H1 (cell line): Measurements from ENCODE around the gene ADNP2. TPM values are rescaled to one million over a fixed set of nuclear protein-coding genes. Genes with fewer than 3 reads are reported as not detected.

Experiments
- CTCF ChIA-PET: fragments of 300-600 bp; sonication (Branson Sonifier 250); formaldehyde crosslinking; loops from one replicate; lab custom pipeline; 2021; ENCODE audit not compliant: partially characterized antibody; lab: Charles Lee
- POLR2A ChIA-PET: fragments of 300-600 bp; sonication (Branson Sonifier 250); formaldehyde crosslinking; loops from one replicate; lab custom pipeline; 2021; ENCODE audit warnings: inconsistent platforms; ENCODE audit not compliant: partially characterized antibody; lab: Charles Lee
- DNase-seq, 2 experiments: peaks; one replicate each; pipeline versions ENCODE4 v3.0.0 to v3.0.0-alpha.2; 2010 to 2022; ENCODE audit warnings: low spot score in 2 of 2, low read depth in 1 of 2, mixed read lengths in 1 of 2
- FAIRE-seq: peaks from 2 replicates; lab custom pipeline; 2011; peaks lifted over from hg19 to GRCh38; lab: Jason Lieb, UNC
- H2AFZ ChIP-seq: 2 replicates; pipeline ENCODE4 v1.8.1; 2012; ENCODE audit warnings: low read length, inconsistent platforms
- H2AK5ac ChIP-seq: 2 replicates; pipeline ENCODE4 v1.6.1; 2013; ENCODE audit warnings: low read depth, low read length
- H2BK120ac ChIP-seq: replicated peaks from 2 replicates; pipeline ENCODE3; 2013; ENCODE audit warnings: low read depth, low read length, inconsistent platforms
- H2BK12ac ChIP-seq: 2 replicates; pipeline ENCODE4 v1.6.1; 2013; ENCODE audit warnings: low read depth, low read length
- H2BK15ac ChIP-seq: 2 replicates; pipeline ENCODE4 v1.6.1; 2013; ENCODE audit warnings: low read length
- H2BK20ac ChIP-seq: 2 replicates; pipeline ENCODE4 v1.6.1; 2013; ENCODE audit warnings: low read length
- H2BK5ac ChIP-seq: 2 replicates; pipeline ENCODE4 v1.6.1; 2013; ENCODE audit warnings: low read depth, low read length
- H3K14ac ChIP-seq: 2 replicates; pipeline ENCODE4 v1.6.1; 2013; ENCODE audit warnings: inconsistent platforms; ENCODE audit not compliant: insufficient read length
- H3K18ac ChIP-seq: 2 replicates; pipeline ENCODE4 v1.6.1; 2013; ENCODE audit warnings: low read length; ENCODE audit errors: extremely low read depth
- H3K23ac ChIP-seq: 2 replicates; pipeline ENCODE4 v1.6.1; 2013; ENCODE audit warnings: inconsistent platforms; ENCODE audit not compliant: insufficient read length
- H3K23me2 ChIP-seq: 2 replicates; pipeline ENCODE4 v1.6.1; 2013; ENCODE audit warnings: low read depth, low read length
- H3K27ac ChIP-seq: 2 replicates; pipeline ENCODE4 v1.6.1; 2011; ENCODE audit warnings: low read depth, low read length, inconsistent platforms
- H3K27me3 ChIP-seq, 4 experiments: replicated peaks in 1 of 4; 1 replicate in 1 of 4; 2 replicates in 3 of 4; pipeline versions ENCODE4 v1.6.1 to v1.8.1; 2011 to 2013; ENCODE audit warnings: low read length in 3 of 4, mild to moderate bottlenecking in 3 of 4, inconsistent platforms in 2 of 4, mixed read lengths in 2 of 4, moderate library complexity in 1 of 4; ENCODE audit not compliant: control insufficient read depth in 3 of 4, insufficient read depth in 3 of 4; ENCODE audit errors: extremely low read depth in 1 of 4
- H3K36me3 ChIP-seq, 4 experiments: 2 replicates each; pipeline versions ENCODE4 v1.6.1 to v1.8.1; 2011 to 2013; ENCODE audit warnings: mild to moderate bottlenecking in 4 of 4, low read length in 3 of 4, moderate library complexity in 2 of 4, control low read depth in 1 of 4, inconsistent platforms in 1 of 4; ENCODE audit not compliant: insufficient read depth in 4 of 4, control insufficient read depth in 2 of 4
- H3K4ac ChIP-seq: replicated peaks from 2 replicates; pipeline ENCODE3; 2013; ENCODE audit warnings: low read length, low read depth, mixed read lengths, inconsistent platforms; ENCODE audit not compliant: insufficient read length
- H3K4me1 ChIP-seq, 4 experiments: replicated peaks in 1 of 4; 1 replicate in 1 of 4; 2 replicates in 3 of 4; pipeline versions ENCODE4 v1.6.1 to v1.8.1; 2011 to 2013; ENCODE audit warnings: low read length in 3 of 4, inconsistent platforms in 2 of 4, mixed read lengths in 1 of 4; ENCODE audit not compliant: insufficient read depth in 4 of 4, control insufficient read depth in 3 of 4
- H3K4me2 ChIP-seq, 2 experiments: 2 replicates each; pipeline versions ENCODE4 v1.6.1 to v1.8.1; 2011 to 2013; ENCODE audit warnings: low read depth in 2 of 2, low read length in 2 of 2, control low read depth in 1 of 2, inconsistent platforms in 1 of 2, mild to moderate bottlenecking in 1 of 2; ENCODE audit not compliant: insufficient read depth in 1 of 2
- H3K4me3 ChIP-seq, 4 experiments: fragments of 200-600, 300-600 bp in 1 of 4; sonication (generic), shearing (Covaris generic), sonication (Bioruptor Twin) in 1 of 4; 2 replicates each; pipeline versions ENCODE4 v1.5.1 to v1.8.1; 2011 to 2016; ENCODE audit warnings: low read length in 4 of 4, low read depth in 3 of 4, control low read depth in 2 of 4, inconsistent platforms in 2 of 4, mild to moderate bottlenecking in 2 of 4, mixed read lengths in 1 of 4, moderate library complexity in 1 of 4; ENCODE audit not compliant: insufficient read depth in 2 of 4; ENCODE audit errors: extremely low read depth in 1 of 4
- H3K56ac ChIP-seq: replicated peaks from 2 replicates; pipeline ENCODE3; 2013; ENCODE audit warnings: low read depth, mild to moderate bottlenecking, mixed read lengths, low read length, inconsistent platforms; ENCODE audit not compliant: insufficient read length
- H3K79me1 ChIP-seq: 2 replicates; pipeline ENCODE4 v1.6.1; 2013; ENCODE audit warnings: low read depth, low read length, control low read depth
- H3K79me2 ChIP-seq, 2 experiments: 2 replicates each; pipeline versions ENCODE4 v1.6.1 to v1.8.1; 2012 to 2013; ENCODE audit warnings: low read length in 2 of 2, mild to moderate bottlenecking in 2 of 2, inconsistent platforms in 1 of 2; ENCODE audit not compliant: insufficient read depth in 2 of 2, control insufficient read depth in 1 of 2
- H3K9ac ChIP-seq, 4 experiments: replicated peaks in 1 of 4; 1 replicate in 1 of 4; 2 replicates in 3 of 4; pipeline versions ENCODE4 v1.6.1 to v1.8.1; 2011 to 2013; ENCODE audit warnings: low read depth in 3 of 4, low read length in 3 of 4, control low read depth in 2 of 4, mild to moderate bottlenecking in 2 of 4, moderate library complexity in 2 of 4, inconsistent platforms in 1 of 4; ENCODE audit errors: extremely low read depth in 1 of 4
- H3K9me3 ChIP-seq, 2 experiments: 2 replicates each; pipeline versions ENCODE4 v1.6.1 to v1.8.1; 2012 to 2013; ENCODE audit warnings: mild to moderate bottlenecking in 2 of 2, moderate library complexity in 2 of 2, control low read depth in 1 of 2, inconsistent platforms in 1 of 2, low read depth in 1 of 2, low read length in 1 of 2, mixed read lengths in 1 of 2; ENCODE audit not compliant: insufficient read depth in 2 of 2
- H4K20me1 ChIP-seq, 2 experiments: replicated peaks in 1 of 2; 2 replicates each; pipeline versions ENCODE3 to v1.8.1; 2011 to 2013; ENCODE audit warnings: inconsistent platforms in 2 of 2, low read length in 2 of 2, mild to moderate bottlenecking in 1 of 2; ENCODE audit not compliant: insufficient read depth in 2 of 2, control insufficient read depth in 1 of 2
- H4K5ac ChIP-seq: 2 replicates; pipeline ENCODE4 v1.6.1; 2013; ENCODE audit warnings: low read length, low read depth, mixed read lengths, inconsistent platforms; ENCODE audit not compliant: insufficient read length
- H4K8ac ChIP-seq: 2 replicates; pipeline ENCODE4 v1.8.0; 2013; ENCODE audit warnings: mild to moderate bottlenecking, moderate library complexity, low read length, inconsistent platforms; ENCODE audit not compliant: insufficient read depth; ENCODE audit errors: extremely low read depth
- H4K91ac ChIP-seq: replicated peaks from 2 replicates; pipeline ENCODE3; 2013; ENCODE audit warnings: low read length, mixed read lengths, inconsistent platforms; ENCODE audit not compliant: insufficient read length
- JUND ChIP-seq: IDR thresholded peaks from 2 replicates; pipeline ENCODE4 v1.6.1; 2011; ENCODE audit warnings: mild to moderate bottlenecking, improper control_type of control experiment, low read length
- NANOG ChIP-seq: IDR thresholded peaks from 2 replicates; pipeline ENCODE4 v1.6.1; 2011; ENCODE audit warnings: low read length, low read depth, mild to moderate bottlenecking, inconsistent platforms; ENCODE audit not compliant: insufficient read depth, poor library complexity, severe bottlenecking
- RAD21 ChIP-seq, 2 experiments: IDR thresholded peaks in 1 of 2; conservative IDR thresholded peaks in 1 of 2; 2 replicates each; pipeline ENCODE4 v1.6.1; 2011; ENCODE audit warnings: low read depth in 2 of 2, low read length in 2 of 2, improper control_type of control experiment in 1 of 2, inconsistent platforms in 1 of 2, mild to moderate bottlenecking in 1 of 2, moderate library complexity in 1 of 2
- RFX5 ChIP-seq: IDR thresholded peaks from 2 replicates; pipeline ENCODE4 v1.6.1; 2011; ENCODE audit warnings: low read depth, low read length, improper control_type of control experiment, borderline replicate concordance
- SP2 ChIP-seq: IDR thresholded peaks from 2 replicates; pipeline ENCODE4 v1.6.1; 2012; ENCODE audit warnings: mild to moderate bottlenecking, low read length, inconsistent platforms
- SUZ12 ChIP-seq: fragments of 200-600 bp; sonication (generic); IDR thresholded peaks from 2 replicates; pipeline ENCODE4 v1.6.1; 2012; ENCODE audit warnings: mild to moderate bottlenecking, inconsistent platforms, low read length, moderate library complexity, mixed read lengths
- TAF1 ChIP-seq: IDR thresholded peaks from 2 replicates; pipeline ENCODE4 v1.6.1; 2011; ENCODE audit warnings: mild to moderate bottlenecking, low read depth, low read length
- TBP ChIP-seq: IDR thresholded peaks from 2 replicates; pipeline ENCODE4 v1.6.1; 2011; ENCODE audit warnings: low read depth, low read length, improper control_type of control experiment
- WGBS, 2 experiments: shearing (Covaris generic) in 1 of 2; methylation state at CpG; one replicate each; pipeline versions ENCODE4 v1.1.6 to v1.1.7; 2013 to 2015; ENCODE audit warnings: low lambda C conversion rate in 2 of 2, mixed read lengths in 2 of 2, inconsistent platforms in 1 of 2, low coverage in 1 of 2, missing lambda C conversion rate in 1 of 2; ENCODE audit not compliant: insufficient replicate concordance in 2 of 2, insufficient coverage in 1 of 2, insufficient read length in 1 of 2; ENCODE audit errors: extremely low coverage in 1 of 2, missing lambda C conversion rate in 1 of 2; 5-methylcytosine and 5-hydroxymethylcytosine counted together
- polyA plus RNA-seq, 7 experiments: library from polyadenylated mRNA; depleted of rRNA in 3 of 7; stranded (reverse) in 5 of 7; unstranded in 2 of 7; fragments of >200 nt in 5 of 7; fragments of 200-250 nt in 2 of 7; gene quantifications; 1 replicate in 5 of 7; 2 replicates in 1 of 7; 4 replicates in 1 of 7; pipeline versions ENCODE4 v1.2.1 to v1.2.3, GENCODE V29; 2011 to 2013; ENCODE audit warnings: missing spikeins in 2 of 7, mixed read lengths in 2 of 7
- total RNA-seq: library from RNA; stranded (reverse); fragmentation: NEBNext Ultra II Directional; extraction: Animal tissue kit (Norgen Biotek cat#: 25700); gene quantifications from 2 replicates; pipeline ENCODE4 v1.2.1, GENCODE V29; 2021
- TF ChIP-seq, protein P1 (sequence below): IDR thresholded peaks from 2 replicates; pipeline ENCODE4 v1.6.1; 2011; ENCODE audit warnings: low read length, improper control_type of control experiment
- TF ChIP-seq, protein P2 (sequence below): IDR thresholded peaks from 2 replicates; pipeline ENCODE4 v1.6.1; 2011; ENCODE audit warnings: low read depth, mild to moderate bottlenecking, low read length; ENCODE audit not compliant: insufficient read depth
- TF ChIP-seq, protein P3 (sequence below): IDR thresholded peaks from 2 replicates; pipeline ENCODE4 v1.6.1; 2012; ENCODE audit warnings: inconsistent platforms

ADNP2 gene
- total and polyA plus RNA-seq, 2 of the 8 experiments (the other 6 are each of a cell fraction or from before 2014, with no cell fraction given): 25.1 to 61.6 TPM

DNA sequence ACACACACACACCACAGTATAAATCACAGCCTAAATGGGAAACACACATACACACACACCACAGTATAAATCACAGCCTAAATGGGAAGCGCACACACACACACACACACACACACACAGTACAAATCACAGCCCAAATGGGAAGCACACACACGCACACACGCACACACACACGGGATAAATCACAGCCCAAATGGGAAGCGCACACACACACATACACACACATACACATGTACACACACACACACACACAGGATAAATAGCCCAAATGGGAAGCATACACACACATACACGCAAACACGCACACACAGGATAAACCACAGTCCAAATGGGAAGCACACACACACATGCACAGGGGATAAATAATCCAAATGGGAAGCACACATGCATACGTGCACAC, 68.1 kb downstream of the ADNP2 start:
- no peak overlapping the region for H2BK20ac ChIP-seq
- H3K18ac ChIP-seq: no peak overlapping the region
- H2AFZ ChIP-seq: no peak overlapping the region
- no peak for FAIRE-seq
- peaks cover 0 to 8% (median 3%) of the 10 kb centered on the region in 4 experiments; a peak in 5 of 7 replicates for H3K4me1 ChIP-seq
- no peak overlapping the region for H4K5ac ChIP-seq
- no peak overlapping the region for H3K23ac ChIP-seq
- H2BK12ac ChIP-seq: no peak overlapping the region
- H3K27me3 ChIP-seq: no peaks in the 10 kb centered on the region
- WGBS, 2 experiments: 88% methylated on average over 8 of the region's 8 CpGs; no CpG with 5 or more reads in 1 of the 2 experiments
- H3K9me3 ChIP-seq: no peaks in the 10 kb centered on the region
- CTCF ChIA-PET: interaction anchor here (0.9 to 1.6 kb wide), 2 partner anchors 23 to 28 kb away, joined by 3 to 8 read pairs; no protein-coding TSS in a partner anchor
- H4K20me1 ChIP-seq: peaks cover 0 to 15% of the 10 kb centered on the region in 2 experiments
- H3K27ac ChIP-seq: no peak overlapping the region
- no peak overlapping the region for H4K91ac ChIP-seq
- no peaks in the 10 kb centered on the region for H3K36me3 ChIP-seq
- H2BK15ac ChIP-seq: no peak overlapping the region
- H3K56ac ChIP-seq: no peak overlapping the region
- H3K79me2 ChIP-seq: no peaks in the 10 kb centered on the region
- no peak overlapping the region; the same call in 1 of the 2 replicates for H2AK5ac ChIP-seq
- DNase-seq: no peak
- no peaks in the 10 kb centered on the region; the same call in 1 of the 2 replicates for H3K23me2 ChIP-seq
- no peak overlapping the region for H2BK120ac ChIP-seq
- H3K79me1 ChIP-seq: peaks cover 7% of the 10 kb centered on the region; the same call in 1 of the 2 replicates
- no peak overlapping the region for H3K14ac ChIP-seq
- H3K9ac ChIP-seq: no peak overlapping the region
- H3K4me2 ChIP-seq: no peak overlapping the region
- POLR2A ChIA-PET: no interaction called here
- no peak overlapping the region for H3K4me3 ChIP-seq
- H2BK5ac ChIP-seq: no peak overlapping the region
- H3K4ac ChIP-seq: no peak overlapping the region
- no peak overlapping the region for H4K8ac ChIP-seq
- TF ChIP-seq TBP: no peak
- TF ChIP-seq NANOG: no peak
- TF ChIP-seq, protein P1, sequence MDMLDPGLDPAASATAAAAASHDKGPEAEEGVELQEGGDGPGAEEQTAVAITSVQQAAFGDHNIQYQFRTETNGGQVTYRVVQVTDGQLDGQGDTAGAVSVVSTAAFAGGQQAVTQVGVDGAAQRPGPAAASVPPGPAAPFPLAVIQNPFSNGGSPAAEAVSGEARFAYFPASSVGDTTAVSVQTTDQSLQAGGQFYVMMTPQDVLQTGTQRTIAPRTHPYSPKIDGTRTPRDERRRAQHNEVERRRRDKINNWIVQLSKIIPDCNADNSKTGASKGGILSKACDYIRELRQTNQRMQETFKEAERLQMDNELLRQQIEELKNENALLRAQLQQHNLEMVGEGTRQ: no peak
- TF ChIP-seq SP2: no peak
- TF ChIP-seq, protein P2, sequence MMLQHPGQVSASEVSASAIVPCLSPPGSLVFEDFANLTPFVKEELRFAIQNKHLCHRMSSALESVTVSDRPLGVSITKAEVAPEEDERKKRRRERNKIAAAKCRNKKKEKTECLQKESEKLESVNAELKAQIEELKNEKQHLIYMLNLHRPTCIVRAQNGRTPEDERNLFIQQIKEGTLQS: no peak
- no peak for TF ChIP-seq RAD21 (IDR thresholded peaks at IDR 0.05 in 1 of 2, conservative IDR thresholded peaks at IDR 0.05 in 1 of 2; ENCODE audit: low read depth in 2 of 2, low read length in 2 of 2)
- TF ChIP-seq RFX5: no peak
- no peak for TF ChIP-seq TAF1
- no peak for TF ChIP-seq SUZ12
- TF ChIP-seq, protein P3, sequence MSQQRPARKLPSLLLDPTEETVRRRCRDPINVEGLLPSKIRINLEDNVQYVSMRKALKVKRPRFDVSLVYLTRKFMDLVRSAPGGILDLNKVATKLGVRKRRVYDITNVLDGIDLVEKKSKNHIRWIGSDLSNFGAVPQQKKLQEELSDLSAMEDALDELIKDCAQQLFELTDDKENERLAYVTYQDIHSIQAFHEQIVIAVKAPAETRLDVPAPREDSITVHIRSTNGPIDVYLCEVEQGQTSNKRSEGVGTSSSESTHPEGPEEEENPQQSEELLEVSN: no peak
- TF ChIP-seq JUND: no peak
